Stimulated activated naive CD4-positive, alpha-beta T cell (primary cell): Measurements from ENCODE around the gene HLA-A.
"Not testable (repeated sequence)": the region's sequence is repeated elsewhere in the genome, so short reads cannot be mapped to it uniquely, and the experiment has no call there.

Experiments
- DNase-seq, 6 experiments: peaks; one replicate each; lab custom pipeline; 2025; lab: John Stamatoyannopoulos, UW

Gene HLA-A

GRCh38 chr6:29942275-29943052 lies at the start of gene HLA-A:
HLA-A (plus strand) TSS chr6:29942532; CDS start chr6:29942554, 22 bp downstream.
- DNase-seq: peak; percentile 88 to 94 (median 91)

GRCh38 chr6:29892696-29893095 lies 49.6 kb upstream of the HLA-A start:
- DNase-seq: no peak

GRCh38 chr6:29899281-29899680 lies 43.1 kb upstream of the HLA-A start:
- no peak for DNase-seq

- no peak for DNase-seq
These were observed 37.0 kb upstream of the HLA-A start for GRCh38 chr6:29905286-29905685.

- DNase-seq: no peak
These were observed 34.5 kb upstream of the HLA-A start for GRCh38 chr6:29907637-29908340.

GRCh38 chr6:29908341-29908662 lies 34.0 kb upstream of the HLA-A start:
- DNase-seq: no peak

GRCh38 chr6:29908710-29909109 lies 33.6 kb upstream of the HLA-A start:
- DNase-seq: no peak

- DNase-seq: no peak
These were observed 32.3 kb upstream of the HLA-A start for GRCh38 chr6:29909985-29910384.

GRCh38 chr6:29912840-29913239 lies 29.5 kb upstream of the HLA-A start:
- no peak for DNase-seq

GRCh38 chr6:29916741-29917140 lies 25.6 kb upstream of the HLA-A start:
- no peak for DNase-seq

- DNase-seq: no peak
These were observed 24.5 kb upstream of the HLA-A start for GRCh38 chr6:29917857-29918256.

GRCh38 chr6:29919506-29920445 lies 22.6 kb upstream of the HLA-A start:
- no peak for DNase-seq

- DNase-seq: no peak
These were observed 18.0 kb upstream of the HLA-A start for GRCh38 chr6:29924287-29924686.

- peak in 1 of 6 experiments; percentile 33 for DNase-seq
These were observed 17.6 kb upstream of the HLA-A start for GRCh38 chr6:29924731-29925130.

GRCh38 chr6:29925321-29925720 lies 17.0 kb upstream of the HLA-A start:
- DNase-seq: no peak

- peak in 3 of 6 experiments; percentile 40 to 53 (median 42) for DNase-seq
These were observed 16.5 kb upstream of the HLA-A start for GRCh38 chr6:29925727-29926412.

GRCh38 chr6:29926413-29927274 lies 15.7 kb upstream of the HLA-A start:
- peak in 5 of 6 experiments; percentile 86 to 94 (median 88) for DNase-seq

- no peak for DNase-seq
These were observed 15.1 kb upstream of the HLA-A start for GRCh38 chr6:29927275-29927569.

- DNase-seq: no peak
These were observed 14.4 kb upstream of the HLA-A start for GRCh38 chr6:29927841-29928388.

- DNase-seq: not testable (repeated sequence)
These were observed 12.3 kb upstream of the HLA-A start for GRCh38 chr6:29930047-29930446.

GRCh38 chr6:29933955-29934354 lies 8.4 kb upstream of the HLA-A start:
- no peak for DNase-seq
